ENCODE data around the gene AR.

AR gene, protein sequence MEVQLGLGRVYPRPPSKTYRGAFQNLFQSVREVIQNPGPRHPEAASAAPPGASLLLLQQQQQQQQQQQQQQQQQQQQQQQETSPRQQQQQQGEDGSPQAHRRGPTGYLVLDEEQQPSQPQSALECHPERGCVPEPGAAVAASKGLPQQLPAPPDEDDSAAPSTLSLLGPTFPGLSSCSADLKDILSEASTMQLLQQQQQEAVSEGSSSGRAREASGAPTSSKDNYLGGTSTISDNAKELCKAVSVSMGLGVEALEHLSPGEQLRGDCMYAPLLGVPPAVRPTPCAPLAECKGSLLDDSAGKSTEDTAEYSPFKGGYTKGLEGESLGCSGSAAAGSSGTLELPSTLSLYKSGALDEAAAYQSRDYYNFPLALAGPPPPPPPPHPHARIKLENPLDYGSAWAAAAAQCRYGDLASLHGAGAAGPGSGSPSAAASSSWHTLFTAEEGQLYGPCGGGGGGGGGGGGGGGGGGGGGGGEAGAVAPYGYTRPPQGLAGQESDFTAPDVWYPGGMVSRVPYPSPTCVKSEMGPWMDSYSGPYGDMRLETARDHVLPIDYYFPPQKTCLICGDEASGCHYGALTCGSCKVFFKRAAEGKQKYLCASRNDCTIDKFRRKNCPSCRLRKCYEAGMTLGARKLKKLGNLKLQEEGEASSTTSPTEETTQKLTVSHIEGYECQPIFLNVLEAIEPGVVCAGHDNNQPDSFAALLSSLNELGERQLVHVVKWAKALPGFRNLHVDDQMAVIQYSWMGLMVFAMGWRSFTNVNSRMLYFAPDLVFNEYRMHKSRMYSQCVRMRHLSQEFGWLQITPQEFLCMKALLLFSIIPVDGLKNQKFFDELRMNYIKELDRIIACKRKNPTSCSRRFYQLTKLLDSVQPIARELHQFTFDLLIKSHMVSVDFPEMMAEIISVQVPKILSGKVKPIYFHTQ
- total RNA-seq: 0 to 0.84 reads per million in 2 donors

DNA sequence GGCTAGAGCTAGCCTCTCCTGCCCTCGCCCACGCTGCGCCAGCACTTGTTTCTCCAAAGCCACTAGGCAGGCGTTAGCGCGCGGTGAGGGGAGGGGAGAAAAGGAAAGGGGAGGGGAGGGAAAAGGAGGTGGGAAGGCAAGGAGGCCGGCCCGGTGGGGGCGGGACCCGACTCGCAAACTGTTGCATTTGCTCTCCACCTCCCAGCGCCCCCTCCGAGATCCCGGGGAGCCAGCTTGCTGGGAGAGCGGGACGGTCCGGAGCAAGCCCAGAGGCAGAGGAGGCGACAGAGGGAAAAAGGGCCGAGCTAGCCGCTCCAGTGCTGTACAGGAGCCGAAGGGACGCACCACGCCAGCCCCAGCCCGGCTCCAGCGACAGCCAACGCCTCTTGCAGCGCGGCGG, at the start of gene AR:
TSS of gene AR (plus strand) at position 204 of the 400 bp plus-strand sequence. CDS start 1,126 bp downstream, outside the sequence.
- no peak for DNase-seq

- DNase-seq: no peak
These were observed 43.2 kb upstream of the AR start for GRCh38 chrX:67500617-67501016.

- no peak for DNase-seq
These were observed 40.8 kb upstream of the AR start for GRCh38 chrX:67503004-67503403.

GRCh38 chrX:67503453-67503852, 40.4 kb upstream of the AR start:
- no peak for DNase-seq

- no peak for DNase-seq
These were observed 23.1 kb upstream of the AR start for GRCh38 chrX:67520671-67521070.

- no peak for DNase-seq
These were observed 20.7 kb upstream of the AR start for GRCh38 chrX:67523002-67523681.

DNA sequence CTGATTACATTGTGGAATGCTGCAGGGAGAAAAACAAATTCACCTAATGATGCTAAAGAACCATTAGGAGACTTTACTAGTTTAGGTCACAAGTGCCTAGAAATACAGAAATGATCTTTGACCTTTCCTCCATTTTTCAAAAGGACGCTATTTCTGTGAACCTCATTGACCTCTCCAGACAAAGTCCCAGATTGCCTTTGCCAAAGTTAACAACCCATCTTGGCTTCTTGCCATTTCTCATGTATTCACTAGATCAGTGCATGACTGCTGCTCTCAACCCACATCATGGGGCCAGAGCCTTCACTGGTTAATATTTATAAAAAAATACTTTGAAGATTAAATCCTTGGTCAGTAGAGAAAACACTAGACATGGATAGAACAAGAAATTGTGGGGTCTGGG, 19.9 kb upstream of the AR start:
- DNase-seq: no peak

GRCh38 chrX:67524428-67524827, 19.4 kb upstream of the AR start:
- DNase-seq: no peak

DNA sequence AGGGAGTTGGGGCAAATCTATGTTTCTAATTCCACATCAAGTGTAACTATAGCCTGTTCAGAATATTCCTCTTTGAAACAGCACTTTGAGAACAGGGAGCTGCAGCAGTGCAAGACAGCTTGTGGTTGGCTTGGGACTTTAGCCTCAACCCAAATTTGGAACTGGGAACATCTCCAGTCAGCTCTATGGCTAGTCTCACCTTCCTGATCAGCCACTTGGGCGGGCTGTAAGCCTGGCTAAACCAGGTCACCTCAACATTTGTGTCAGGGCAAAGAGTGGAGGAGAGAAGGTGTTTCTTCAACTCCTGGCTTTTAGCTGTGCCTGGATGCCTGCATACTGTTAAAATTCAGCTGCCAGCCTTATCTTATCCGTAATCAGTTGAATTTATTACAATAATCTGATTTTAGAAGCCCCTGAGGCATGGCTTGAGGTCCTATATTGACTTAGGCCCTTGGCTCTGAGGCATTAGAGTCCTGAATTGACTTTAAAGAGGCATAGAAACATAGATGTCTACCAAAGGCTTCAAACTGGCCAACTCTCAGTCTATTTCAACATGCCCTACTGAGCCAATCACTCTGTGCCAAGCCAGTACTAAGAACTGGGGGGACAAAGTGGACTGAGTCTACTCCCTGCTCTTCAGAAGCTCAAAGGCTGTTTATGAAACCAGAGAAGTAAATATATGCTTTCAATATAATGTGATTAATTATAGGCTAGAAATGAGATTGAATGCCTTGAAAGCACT, 18.7 kb upstream of the AR start:
- no peak for DNase-seq

GRCh38 chrX:67536564-67536963, 7.3 kb upstream of the AR start:
- no peak for DNase-seq

GRCh38 chrX:67538383-67538782, 5.4 kb upstream of the AR start:
- DNase-seq: no peak

DNA sequence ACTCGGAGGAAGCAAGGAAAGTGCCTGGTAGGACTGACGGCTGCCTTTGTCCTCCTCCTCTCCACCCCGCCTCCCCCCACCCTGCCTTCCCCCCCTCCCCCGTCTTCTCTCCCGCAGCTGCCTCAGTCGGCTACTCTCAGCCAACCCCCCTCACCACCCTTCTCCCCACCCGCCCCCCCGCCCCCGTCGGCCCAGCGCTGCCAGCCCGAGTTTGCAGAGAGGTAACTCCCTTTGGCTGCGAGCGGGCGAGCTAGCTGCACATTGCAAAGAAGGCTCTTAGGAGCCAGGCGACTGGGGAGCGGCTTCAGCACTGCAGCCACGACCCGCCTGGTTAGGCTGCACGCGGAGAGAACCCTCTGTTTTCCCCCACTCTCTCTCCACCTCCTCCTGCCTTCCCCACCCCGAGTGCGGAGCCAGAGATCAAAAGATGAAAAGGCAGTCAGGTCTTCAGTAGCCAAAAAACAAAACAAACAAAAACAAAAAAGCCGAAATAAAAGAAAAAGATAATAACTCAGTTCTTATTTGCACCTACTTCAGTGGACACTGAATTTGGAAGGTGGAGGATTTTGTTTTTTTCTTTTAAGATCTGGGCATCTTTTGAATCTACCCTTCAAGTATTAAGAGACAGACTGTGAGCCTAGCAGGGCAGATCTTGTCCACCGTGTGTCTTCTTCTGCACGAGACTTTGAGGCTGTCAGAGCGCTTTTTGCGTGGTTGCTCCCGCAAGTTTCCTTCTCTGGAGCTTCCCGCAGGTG, 637 bp downstream of the AR start:
- no peak for DNase-seq

- no peak for DNase-seq
These were observed 1.4 kb downstream of the AR start for GRCh38 chrX:67545036-67545821.

- DNase-seq: no peak
These were observed 2.2 kb downstream of the AR start for GRCh38 chrX:67545893-67546495.

DNA sequence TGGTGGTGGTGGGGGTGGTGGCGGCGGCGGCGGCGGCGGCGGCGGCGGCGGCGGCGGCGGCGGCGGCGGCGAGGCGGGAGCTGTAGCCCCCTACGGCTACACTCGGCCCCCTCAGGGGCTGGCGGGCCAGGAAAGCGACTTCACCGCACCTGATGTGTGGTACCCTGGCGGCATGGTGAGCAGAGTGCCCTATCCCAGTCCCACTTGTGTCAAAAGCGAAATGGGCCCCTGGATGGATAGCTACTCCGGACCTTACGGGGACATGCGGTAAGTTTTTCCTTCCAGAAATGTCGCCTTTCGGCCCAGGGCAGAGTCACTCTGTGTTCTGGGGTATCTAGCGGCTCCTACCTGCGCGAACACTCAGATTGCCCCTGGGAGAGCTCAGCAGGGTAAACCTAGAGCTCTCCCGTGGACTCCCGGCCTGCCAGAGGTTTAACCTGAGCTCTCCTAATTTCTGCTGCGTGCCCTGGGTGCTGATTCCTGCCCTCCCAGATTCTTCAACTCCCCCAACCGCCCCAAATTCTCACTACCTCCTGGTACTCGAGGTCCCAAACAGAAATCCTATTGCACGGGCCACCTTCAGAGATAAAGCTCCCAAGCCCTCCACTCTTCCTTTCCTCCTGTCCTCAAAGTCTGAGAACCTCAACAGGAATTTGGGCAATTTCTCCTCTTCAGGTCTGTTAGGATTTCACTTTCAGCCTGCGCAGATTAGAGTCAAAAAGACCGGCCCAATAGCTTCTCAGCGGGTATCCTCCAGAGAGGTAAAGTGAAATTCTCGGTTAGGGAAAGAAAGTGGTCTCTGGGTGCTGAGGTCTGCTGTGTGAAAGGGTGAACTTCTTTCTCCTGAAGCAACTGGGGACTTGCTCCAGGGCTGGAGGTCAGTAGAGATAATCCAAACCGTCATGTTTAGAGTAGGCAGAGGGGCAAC, 2.9 kb downstream of the AR start:
- DNase-seq: no peak

DNA sequence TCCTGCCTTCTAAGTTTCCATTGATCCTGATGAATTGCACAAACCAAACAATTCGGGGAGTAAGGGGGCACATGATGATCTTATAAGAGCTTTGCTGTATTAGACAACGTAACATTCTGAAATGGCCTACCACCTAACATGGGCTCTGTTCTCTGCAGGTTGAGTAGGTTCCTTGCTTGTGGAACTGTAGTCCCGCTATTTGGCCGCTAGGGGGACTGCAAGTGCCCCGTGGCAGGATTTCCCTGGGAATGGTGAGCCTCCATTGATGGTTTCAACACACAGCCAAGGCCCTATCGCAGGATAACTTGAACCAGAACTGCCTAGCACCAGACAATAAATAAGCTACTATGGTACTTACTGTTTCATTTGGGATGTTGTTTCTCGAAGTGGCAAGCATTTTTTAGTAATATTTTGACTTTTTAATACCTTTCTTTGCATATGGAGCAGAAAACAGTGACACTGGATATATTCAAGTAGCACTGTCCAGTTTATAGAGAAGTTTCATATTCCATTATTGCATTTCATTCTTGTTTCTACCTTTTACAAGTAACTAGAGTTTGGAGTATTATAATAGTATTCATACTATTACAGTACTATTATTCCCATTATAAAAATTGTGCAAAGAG, 11.9 kb downstream of the AR start:
- DNase-seq: no peak

GRCh38 chrX:67558267-67558666, 14.4 kb downstream of the AR start:
- no peak for DNase-seq
